Stimulated activated memory B cell treated with anti-CD40 and anti-IgM and Interleukin-4, amounts not matched to agents 10 μg/mL and 1 μg/mL and 100 μg/mL, for 72 hours (primary cell): ENCODE data around the gene GGN.
A peak's percentile ranks its signal among the peaks of the same experiment; 100 is the strongest.
"Not testable (repeated sequence)": the region's sequence is repeated elsewhere in the genome, so short reads cannot be mapped to it uniquely, and the experiment has no call there.

Experiments used
- ATAC-seq: fragments of 150-1000 bp; cut with Tn5 transposase; 2 replicates; pipeline ENCODE4 v1.10.0; 2021
- H3K27ac Mint-ChIP-seq: one replicate; pipeline ENCODE4 v1.8.0; 2022; ENCODE audit warnings: mild to moderate bottlenecking, mixed read lengths
- H3K27me3 Mint-ChIP-seq: one replicate; pipeline ENCODE4 v1.8.0; 2022; ENCODE audit warnings: mixed read lengths
- H3K36me3 Mint-ChIP-seq: one replicate; pipeline ENCODE4 v1.8.0; 2022; ENCODE audit warnings: mixed read lengths
- H3K4me1 Mint-ChIP-seq: one replicate; pipeline ENCODE4 v1.8.0; 2022; ENCODE audit warnings: mixed read lengths
- H3K4me3 Mint-ChIP-seq: one replicate; pipeline ENCODE4 v1.8.0; 2022; ENCODE audit warnings: mild to moderate bottlenecking, moderate library complexity, mixed read lengths
- H3K9me3 Mint-ChIP-seq: one replicate; pipeline ENCODE4 v1.8.0; 2022; ENCODE audit warnings: mixed read lengths

GGN gene

GRCh38 chr19:38340927-38341326 lies 46.9 kb downstream of the GGN start:
- Mint-ChIP-seq H3K27me3 (no peaks in the 10 kb centered on the region), H3K27ac (no peak overlapping the region), H3K36me3 (peaks cover 18% of the 10 kb centered on the region), H3K9me3 (no peaks in the 10 kb centered on the region), H3K4me1 (peaks cover 14% of the 10 kb centered on the region), H3K4me3 (no peak overlapping the region)
- no peak for ATAC-seq

DNA sequence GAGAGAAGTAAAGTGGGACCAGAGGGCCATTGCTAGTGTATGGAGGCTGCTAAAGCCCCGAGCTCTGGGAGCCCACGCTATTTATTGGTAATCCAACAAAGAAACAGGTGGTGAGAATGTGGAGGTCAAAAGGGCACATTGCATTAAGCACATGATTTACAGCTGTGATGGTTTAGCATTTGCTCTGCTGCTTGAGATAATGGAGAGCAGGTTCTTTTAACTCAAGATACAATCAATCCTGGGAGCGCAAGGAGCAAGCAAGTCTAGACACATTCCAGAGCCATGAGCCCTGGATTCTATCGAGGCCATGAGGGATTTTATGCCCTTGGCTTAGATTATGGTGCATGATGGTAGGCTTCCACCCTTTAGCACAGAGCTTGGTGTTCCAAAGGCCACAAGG lies 48.8 kb downstream of the GGN start:
- H3K27me3 Mint-ChIP-seq, H3K4me3 Mint-ChIP-seq, H3K27ac Mint-ChIP-seq, H3K9me3 Mint-ChIP-seq, ATAC-seq: not testable (repeated sequence)
- peaks cover 18% of the 10 kb centered on the region for H3K36me3 Mint-ChIP-seq
- H3K4me1 Mint-ChIP-seq: peaks cover 14% of the 10 kb centered on the region

- Mint-ChIP-seq H3K4me1 (peaks cover 14% of the 10 kb centered on the region), H3K36me3 (peaks cover 7% of the 10 kb centered on the region), H3K27ac (peak overlapping the region; percentile 86), H3K9me3 (no peaks in the 10 kb centered on the region), H3K27me3 (no peaks in the 10 kb centered on the region), H3K4me3 (peak overlapping the region; percentile 94)
- ATAC-seq: no peak
These were observed 50.5 kb downstream of the GGN start for GRCh38 chr19:38337360-38337653.

DNA sequence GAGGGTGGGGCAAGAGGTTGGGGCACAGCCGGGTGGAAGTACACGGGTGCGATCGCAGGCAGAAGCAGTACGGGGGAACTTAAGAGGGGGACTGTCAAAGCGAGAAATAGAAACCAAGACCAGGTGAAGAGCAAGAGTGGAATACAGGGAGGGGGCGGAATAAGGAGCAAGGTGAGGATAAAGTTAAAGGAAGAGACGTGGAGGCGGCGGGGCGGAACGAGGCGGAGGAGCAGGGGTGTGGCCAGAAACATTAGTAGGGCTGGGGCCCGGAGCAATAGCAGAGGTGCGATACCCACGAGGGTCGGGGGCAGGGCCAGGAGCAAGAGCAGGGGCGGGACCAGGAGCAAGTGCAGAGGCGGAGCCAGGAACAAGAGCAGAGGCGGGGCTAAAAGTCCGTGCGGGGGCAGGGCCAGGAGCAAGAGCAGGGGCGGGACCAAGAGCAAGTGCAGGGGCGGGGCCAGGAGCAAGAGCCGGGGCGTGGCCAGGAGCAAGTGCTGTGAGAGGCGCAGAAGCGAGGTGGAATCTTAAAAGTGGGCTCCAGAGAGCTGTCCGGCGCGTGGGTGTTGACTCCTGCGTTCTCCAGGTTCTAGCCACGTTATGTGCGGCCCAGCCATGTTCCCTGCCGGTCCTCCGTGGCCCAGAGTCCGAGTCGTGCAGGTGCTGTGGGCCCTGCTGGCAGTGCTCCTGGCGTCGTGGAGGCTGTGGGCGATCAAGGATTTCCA lies 51.0 kb downstream of the GGN start:
- H3K36me3 Mint-ChIP-seq: peaks cover 7% of the 10 kb centered on the region
- H3K9me3 Mint-ChIP-seq: no peaks in the 10 kb centered on the region
- peak overlapping the region; percentile 86 for H3K27ac Mint-ChIP-seq
- H3K4me3 Mint-ChIP-seq: peak overlapping the region; percentile 94
- peaks cover 14% of the 10 kb centered on the region for H3K4me1 Mint-ChIP-seq
- H3K27me3 Mint-ChIP-seq: no peaks in the 10 kb centered on the region
- peak; percentile 85 for ATAC-seq

- H3K36me3 Mint-ChIP-seq: peaks cover 6% of the 10 kb centered on the region
- peaks cover 14% of the 10 kb centered on the region for H3K4me1 Mint-ChIP-seq
- no peaks in the 10 kb centered on the region for H3K27me3 Mint-ChIP-seq
- peak; percentile 89 for ATAC-seq
- peak overlapping the region; percentile 86 for H3K27ac Mint-ChIP-seq
- peak overlapping the region; percentile 94 for H3K4me3 Mint-ChIP-seq
- H3K9me3 Mint-ChIP-seq: no peaks in the 10 kb centered on the region
These were observed 51.7 kb downstream of the GGN start for GRCh38 chr19:38335949-38336637.
